NCI-H1048 (cell line): Measurements from ENCODE around the gene PPP2R3B.
"Not testable (repeated sequence)": the region's sequence is repeated elsewhere in the genome, so short reads cannot be mapped to it uniquely, and the experiment has no call there.

Experiments used
- DNase-seq: peaks from one replicate; lab custom pipeline; 2025; lab: John Stamatoyannopoulos, UW

The PPP2R3B gene

DNA sequence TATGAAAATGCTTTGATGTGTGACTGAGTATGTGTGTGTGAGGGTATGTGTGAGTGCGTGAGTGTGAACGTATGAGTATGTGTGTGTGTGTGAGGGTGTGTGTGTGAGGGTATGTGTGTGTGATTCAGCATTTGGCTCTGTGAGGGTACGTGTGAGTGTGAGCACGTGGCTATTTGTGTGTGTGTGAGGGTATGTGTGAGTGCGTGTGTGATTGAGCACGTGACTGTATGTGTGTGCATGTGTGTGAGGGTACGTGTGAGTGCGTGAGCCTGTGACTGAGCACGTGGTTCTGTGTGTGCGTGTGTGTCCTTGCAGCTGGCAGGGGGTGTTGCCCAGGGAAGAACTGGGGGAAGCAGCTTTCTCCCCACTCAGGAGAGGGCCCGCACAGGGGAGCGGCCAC lies 16.1 kb upstream of the PPP2R3B start:
- no peak for DNase-seq

DNA sequence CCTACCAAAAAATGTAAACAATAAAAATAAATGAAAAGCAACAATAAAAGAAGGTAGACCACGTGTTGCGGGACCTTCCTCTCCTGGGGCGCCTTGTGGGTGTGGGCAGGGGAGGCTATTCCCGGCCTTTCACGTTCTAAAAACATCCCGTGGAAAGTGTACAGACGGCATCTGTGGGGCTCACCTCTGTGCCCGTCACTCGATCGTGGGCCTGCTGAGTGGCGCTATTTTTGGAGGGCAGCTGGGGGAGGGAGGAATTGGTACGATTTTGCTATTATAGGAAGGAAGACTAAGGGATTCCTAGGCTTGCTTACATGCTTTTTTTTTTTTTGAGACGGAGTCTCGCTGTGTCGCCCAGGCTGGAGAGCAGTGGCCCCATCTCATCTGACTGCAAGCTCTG lies 13.6 kb upstream of the PPP2R3B start:
- DNase-seq: no peak

DNA sequence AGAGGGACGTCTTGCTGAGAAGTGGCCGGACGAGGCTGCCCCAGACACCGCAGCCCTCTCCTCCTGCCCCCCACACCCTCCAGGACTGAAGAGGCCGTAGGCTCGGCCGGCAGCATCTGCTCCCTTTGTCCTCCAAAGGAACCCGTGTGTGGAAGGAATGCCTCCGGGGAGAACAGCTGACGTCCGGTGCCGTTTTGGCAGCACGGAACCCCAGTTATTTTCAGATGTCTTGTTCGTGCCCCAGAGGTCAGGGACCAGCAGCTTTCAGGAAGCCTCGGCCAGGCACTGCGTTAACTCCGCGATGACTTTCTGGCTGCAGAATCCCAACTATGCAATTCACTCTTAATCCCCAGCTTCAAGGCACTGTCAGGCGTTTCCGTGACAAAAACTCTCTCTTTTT lies 10.9 kb upstream of the PPP2R3B start:
- DNase-seq: no peak

DNA sequence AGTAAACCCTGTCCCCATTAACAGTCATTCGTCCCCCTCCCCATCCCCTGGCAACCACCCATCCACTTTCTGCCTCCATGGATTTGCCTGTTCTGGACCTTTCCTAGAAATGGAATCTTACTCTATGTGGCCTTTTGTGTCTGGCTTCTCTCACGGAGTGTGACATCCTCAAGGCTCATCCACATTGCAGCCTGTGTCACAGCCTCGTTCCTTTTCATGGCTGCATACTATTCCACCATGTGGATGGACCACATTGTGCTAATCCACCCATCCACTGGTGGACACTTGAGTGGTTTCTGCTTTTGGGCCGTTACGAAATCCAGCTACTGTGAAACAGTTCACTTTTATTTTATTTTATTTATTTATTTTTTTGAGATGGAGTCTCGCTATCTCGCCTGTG lies 8.1 kb upstream of the PPP2R3B start:
- no peak for DNase-seq

DNA sequence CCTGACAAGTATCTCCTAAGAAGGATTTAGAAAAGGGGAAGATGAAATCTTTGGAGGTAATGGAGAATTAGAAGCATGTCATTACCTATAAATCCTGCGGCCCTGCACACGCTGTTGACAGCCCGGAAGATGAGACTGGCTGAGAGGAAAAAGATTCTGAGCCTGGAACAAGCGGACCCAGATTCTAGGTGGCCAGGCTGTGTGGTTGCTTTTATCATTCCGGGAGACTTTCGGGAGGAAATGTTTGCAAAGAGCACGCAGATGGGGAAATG lies 5.8 kb upstream of the PPP2R3B start:
- DNase-seq: no peak

DNA sequence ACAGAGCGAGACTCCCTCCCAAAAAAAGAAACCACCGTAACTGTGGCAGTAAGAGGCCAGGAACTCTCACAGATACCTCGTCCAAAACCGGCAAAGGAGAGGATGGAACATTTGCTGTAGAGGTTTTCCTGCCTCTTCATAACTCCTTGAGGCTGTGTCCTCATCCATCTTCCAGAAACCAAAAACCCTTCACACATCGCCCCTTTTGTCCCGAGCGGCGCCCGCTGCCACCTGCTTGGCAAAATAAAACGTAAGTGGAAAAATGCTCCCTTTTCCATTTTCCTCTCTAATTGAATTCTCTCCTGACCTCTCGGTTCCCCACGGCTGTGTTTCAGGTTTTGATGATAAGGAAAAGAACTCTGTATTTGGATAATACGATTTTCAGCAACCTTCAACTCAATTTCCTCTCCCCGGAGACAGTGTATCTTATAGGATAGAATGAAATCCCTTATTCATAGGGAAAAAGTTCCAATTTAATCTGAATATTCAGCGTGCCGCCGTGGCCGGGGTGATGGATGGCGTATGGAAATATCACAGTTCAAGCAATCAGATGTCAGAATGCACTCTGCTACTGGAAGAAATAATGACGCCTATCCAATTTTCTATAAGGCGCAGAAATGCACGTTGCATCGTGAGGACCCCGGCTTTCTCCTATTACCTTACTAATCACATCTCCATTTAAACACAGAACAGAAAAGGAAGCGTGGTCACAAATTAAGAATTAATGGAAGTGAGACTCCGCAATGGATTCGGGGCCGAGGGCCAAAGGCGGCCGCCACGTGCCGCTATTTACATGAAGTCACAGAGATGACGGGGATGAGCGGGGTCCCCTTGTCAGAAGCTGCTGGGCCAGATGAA lies 5.2 kb upstream of the PPP2R3B start:
- no peak for DNase-seq

DNA sequence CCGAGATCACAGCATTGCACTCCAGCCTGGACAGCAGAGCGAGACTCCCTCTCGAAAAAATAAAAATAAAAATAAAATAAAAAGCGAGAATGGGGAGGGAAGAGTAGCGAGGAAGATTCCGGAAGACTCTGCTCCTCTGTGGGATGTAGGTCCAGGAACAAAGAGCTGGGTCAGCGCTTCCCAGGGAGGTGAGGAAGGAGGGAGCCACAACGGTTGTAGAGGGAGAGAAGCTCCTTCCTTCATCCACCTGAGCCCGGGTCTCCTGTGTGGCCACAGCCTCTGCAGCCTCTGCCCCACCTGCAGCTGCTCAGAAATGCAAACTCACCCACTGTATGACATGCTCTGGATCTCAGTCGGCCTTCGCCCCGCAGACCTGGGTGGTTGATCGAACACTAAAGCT lies 3.8 kb upstream of the PPP2R3B start:
- DNase-seq: no peak

DNA sequence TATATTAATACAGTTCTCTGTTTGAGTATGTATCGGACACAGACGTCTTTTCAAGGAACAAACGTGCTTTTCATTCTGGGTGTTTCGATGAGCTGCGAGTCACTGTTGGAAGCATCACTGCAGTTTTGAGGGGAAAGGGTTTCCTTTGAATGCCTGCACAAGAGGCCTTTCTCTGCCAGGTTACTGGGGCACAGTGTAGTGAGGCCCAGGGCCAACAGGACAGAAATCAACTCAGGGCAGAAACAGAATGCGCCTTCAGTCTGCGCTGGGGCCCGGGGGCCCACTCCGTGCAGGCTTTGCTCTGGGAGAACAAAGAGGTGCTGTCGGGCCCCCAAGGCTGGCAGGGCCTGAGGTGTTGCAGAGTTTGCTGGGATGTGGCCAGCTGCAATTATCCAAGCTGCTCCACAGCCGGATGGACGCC lies 2.3 kb upstream of the PPP2R3B start:
- DNase-seq: no peak

DNA sequence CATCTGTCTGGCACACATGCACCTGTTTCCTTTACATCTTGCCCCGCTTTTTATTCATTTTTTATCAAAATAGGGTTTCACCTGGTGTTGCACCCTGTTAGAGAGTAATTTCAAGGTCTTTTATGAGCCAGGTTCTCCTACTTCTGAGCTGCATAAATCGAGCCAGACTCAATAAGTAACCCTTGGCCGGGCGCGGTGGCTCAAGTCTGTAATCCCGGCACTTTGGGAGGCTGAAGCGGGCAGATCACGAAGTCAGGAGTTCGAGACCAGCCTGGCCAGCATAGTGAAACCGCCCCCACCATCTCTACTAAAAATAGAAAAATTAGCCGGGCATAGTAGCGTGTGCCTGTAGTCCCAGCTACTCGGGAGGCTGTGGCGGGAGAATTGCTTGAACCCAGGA lies 1.0 kb upstream of the PPP2R3B start:
- no peak for DNase-seq

DNA sequence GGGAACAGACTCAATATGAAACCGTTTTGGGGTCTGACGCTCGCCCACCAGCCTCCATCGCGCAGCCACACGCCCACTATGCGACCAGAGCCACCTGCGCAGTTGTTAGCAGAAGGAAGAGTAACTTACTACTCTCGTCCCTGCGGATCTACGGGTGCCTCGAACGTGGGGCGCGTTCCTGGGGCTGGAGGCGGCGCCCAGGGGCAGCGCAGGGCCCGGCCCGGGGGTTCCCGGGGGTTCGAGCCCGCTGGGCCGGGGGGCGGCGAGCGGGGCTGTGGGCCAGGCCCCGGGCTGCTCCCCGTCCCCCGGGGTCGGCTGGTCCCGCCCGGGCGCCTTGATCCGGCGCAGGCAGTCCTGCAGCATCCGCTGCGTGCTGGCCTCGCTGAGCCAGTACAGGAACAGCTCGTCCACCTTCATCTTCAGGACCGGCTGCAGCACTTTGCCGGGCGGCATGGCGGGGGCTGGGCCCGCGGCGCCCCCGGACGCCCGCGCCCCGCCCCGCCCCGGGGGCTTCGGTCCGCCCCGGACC lies 404 bp downstream of the PPP2R3B start:
- DNase-seq: no peak

DNA sequence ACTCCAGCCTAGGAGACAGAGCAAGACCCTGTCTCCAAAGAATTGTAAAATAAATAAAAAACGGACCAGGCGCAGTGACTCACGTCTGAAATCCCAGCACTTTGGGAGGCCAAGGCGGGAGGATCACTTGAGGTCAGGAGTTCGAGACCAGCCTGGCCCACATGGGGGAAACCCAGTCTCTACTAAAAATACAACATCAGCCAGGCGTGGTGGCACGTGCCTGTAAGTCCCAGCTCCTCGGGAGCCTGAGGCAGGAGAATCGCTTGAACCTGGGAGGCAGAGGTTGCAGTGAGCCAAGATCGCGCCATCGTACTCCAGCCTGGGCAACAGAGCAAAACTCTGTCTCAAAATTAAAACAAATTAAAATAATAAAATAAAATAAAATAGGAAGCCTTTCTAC lies 971 bp downstream of the PPP2R3B start:
- DNase-seq: not testable (repeated sequence)

DNA sequence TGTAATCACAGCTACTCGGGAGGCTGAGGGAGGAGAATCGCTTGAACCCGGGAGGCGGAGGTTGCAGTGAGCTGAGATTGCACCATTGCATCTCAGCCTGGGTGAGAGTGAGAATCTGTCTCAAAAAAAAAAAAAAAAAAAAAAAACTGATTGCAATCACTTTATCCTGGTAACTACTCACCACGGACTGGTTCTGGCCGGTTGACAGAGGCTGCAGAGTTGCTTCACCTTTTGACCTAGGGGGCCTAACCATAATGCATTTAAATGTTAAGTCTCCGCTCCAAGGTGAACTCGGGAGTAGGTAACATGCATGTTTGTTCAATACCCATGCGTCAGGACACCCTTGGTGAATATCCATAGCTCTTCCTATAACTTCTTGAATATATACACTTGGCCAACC lies 1.8 kb downstream of the PPP2R3B start:
- no peak for DNase-seq

DNA sequence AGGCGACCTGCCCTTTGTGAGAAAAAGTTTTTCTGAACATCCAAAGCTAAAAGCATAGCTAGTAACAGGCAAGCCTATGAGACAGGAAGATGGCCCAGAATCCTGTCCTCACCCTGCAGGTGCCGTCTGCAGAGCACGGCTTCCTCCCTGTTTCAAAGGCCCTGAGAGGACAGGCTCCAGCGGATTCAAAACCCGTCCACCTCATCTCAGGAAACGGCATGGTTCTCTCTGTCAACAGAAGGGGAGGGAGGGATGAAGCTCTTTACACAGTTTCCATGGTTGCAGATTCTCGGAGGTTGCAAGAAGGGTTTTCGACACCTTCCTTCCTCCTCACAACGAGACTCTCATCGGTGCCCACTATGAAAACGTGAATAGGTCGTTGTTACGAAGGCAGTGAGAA lies 8.3 kb downstream of the PPP2R3B start:
- DNase-seq: no peak

DNA sequence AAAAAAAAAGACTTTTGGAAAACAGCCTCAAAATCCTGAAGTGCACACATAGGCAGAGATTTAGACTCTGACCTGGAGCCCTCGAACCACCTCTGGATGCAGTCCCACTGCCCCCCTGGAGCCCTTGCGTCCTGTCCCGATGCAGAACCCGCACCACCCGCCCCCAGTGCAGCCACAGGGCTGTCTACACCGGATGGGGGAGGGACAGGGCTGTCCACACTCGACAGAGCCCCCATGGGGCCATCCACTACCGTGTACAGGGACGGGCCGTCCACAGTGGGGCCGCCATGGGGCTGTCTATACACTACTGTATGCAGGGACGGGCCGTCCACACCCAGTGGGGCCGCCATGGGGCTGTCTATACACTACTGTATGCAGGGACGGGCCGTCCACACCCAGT lies 10.5 kb downstream of the PPP2R3B start:
- not testable (repeated sequence) for DNase-seq

DNA sequence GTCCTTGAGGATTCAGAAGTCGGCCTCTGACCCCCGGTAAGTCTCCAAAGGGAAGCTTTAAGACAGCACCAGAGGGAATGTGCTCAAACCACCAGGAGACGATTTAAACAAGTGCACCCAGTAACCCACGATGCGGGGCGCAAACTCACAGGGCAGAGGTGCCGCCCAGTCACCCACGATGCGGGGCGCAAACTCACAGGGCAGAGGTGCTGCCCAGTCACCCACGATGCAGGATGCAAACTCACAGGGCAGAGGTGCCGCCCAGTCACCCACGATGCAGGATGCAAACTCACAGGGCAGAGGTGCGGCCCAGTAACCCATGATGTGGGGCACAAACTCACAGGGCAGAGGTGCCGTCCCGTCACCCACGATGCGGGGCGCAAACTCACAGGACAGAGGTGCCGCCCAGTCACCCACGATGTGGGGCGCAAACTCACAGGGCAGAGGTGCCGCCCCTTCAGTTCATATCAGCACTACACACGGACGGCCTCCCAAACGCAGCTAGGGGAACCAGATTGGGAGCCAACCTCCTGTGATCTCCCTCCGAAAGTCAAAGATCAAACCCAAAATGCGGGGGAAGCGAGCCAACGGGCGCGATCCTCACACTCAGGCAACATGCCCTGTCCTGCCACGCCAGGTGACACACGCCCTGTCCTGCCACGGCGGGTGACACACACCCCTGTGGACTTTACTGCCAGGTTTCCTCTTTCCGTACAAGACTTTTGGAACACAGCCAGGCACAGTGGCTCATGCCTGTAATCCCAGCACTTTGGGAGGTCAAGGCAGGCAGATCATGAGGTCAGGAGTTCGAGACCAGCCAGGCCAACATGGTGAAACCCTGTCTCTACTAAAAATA lies 11.3 kb downstream of the PPP2R3B start:
- DNase-seq: no peak

DNA sequence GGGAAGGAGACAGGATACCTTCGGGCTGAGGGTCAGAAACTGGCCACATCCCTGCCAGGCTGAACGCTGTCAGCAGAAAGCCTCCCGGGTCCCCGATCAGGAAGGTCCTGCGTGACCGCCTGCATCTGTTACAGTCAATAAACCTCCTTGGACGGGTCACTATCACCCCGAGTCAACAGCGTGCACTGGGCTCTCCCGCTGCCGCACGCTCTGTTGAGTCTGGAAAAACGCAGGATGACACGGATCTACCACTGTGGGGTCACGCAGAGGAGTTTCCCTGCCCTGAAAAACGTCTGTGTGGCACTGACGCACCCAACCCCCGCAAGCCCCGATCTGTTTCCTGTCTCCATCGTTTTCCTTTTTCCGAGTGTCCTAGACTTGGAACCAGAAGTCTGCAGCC lies 12.1 kb downstream of the PPP2R3B start:
- DNase-seq: no peak

DNA sequence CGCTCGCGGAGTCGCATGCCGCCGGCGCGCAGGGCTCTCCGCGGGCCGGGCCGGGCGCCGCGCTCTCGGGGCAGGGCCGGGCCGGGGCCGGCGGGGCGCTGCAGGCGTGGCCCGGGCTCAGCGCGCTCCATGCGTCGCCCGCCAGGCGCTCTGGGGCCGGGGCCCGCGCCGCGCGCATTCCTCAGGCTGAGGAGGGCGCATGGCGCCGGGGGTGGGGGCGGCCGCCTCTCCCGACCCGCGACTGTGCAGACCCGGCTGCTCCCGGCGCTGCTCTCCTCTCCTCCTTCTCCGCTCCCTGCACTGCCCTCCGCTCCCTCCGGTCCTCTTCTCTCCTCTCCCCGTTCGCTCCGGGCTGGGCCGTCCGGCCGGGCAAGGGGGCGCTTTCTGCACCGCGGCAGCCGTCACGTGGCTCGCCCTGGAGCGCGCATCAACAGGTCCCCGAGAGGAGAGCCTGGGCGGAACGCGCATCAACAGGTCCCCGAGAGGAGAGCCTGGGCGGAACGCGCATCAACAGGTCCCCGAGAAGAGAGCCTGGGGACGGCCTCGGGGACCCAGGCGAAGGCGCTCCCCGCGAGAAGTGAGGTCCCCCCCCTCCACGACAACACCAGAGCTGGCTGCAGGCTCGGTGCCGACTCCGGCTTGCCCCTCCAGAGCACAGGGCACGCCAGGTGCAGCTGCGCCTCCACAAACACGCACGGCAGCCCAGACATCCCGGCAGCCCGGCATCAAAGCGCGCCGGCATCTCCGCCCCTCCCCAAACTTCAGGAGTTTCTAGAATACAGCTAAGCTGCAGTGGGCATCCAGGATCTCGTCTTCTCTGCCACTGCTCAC lies 12.9 kb downstream of the PPP2R3B start:
- DNase-seq: no peak

DNA sequence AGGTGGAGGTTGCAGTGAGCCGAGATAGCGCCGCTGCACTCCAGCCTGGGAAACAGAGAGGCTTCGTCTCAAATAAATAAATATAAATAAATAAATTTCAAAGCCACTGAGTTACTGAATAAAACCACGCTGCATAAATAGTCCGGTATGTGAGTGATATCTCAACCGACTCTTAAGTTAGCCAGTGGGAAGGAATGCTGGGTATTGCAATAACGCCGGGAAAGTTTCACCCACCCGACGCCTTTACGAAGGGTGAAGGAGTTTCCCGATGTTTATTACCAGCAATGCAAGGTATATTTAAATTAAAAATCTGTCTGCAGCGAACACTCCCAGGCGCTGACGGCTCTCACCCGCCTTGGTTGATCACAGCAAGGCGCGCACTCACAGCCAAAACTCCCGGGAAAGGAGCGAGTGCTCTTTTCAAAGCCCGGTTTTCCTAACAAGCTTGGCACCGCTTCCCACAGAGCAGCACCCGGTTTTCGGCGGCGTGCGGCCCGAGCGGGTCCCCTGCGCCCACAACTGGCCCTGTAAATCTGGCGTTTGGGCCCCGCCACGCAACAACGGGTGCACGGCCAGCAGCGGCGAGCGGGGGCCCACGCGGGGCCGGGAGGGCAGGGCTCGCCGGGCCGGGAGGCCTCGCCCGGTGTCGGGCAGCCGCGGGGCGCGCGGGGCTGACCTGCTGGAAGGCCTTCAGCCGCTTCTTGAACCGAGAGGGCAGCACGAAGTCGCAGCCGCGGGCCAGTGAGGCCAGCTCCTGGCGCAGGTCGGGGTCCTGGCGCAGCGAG lies 13.7 kb downstream of the PPP2R3B start:
- no peak for DNase-seq

DNA sequence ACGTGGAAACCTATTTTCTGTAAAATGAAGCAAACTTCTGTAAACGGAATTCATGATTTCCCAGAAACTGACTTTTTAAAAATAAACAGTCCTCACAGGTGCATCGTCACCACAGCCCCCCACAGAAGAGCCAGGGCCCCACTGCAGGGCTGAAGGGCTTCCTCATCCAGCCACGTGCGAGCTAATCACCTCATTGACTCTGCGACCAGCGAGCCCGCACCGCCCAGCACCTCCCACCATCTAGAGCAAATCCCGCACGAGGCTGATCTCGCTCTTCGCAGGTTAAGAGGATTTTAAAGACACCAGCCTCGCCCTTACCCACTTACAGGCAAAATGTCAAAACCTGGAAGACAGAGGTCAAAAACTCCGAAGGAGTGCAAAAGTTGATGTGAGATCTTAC lies 14.8 kb downstream of the PPP2R3B start:
- DNase-seq: no peak

DNA sequence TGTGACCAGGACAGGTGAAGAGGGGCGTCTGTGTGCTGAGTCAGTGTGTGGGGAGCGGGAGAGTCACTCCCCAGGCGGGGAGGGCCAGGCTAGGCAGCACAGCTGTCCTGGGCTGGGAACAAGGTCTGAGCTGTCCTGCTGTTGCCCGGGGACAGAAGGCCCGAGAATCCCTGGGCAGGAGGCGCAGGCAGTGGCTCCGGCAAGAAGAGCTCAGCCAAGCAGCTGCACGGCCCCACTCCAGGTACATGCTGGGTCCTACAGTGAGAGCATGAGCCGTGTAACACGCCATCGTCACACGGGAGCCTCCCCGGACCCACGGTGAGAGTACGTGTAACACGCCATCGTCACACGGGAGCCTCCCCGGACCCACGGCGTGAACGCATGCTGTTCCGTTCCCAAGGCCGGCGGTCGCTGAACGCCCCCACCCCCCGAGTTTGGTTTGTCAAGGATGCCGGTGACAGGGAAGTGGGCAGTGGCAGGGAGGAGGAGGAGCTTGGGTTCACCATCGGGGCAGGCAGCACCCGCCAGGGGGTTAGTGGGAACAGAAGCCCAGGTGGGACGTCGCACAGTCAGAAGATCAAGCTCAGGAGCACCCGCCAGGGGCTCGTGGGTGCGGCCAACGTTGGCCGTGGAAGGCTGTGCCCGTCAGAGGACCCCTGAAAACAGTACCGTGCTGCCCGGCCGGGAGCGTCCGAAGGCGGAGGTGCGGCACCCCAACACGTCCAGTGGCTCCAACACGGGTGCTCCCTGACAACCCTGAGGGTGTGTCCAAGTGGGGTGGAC lies 15.6 kb downstream of the PPP2R3B start:
- DNase-seq: no peak
